Caki2 (cell line): ENCODE data around the gene AHCTF1. TPM values are rescaled to one million over a fixed set of nuclear protein-coding genes. Genes with fewer than 3 reads are reported as not detected.

ENCODE experiments used
- DNase-seq: peaks from one replicate; pipeline ENCODE4 v3.0.0-alpha.2; 2015; ENCODE audit warnings: low read depth
- in situ Hi-C: cut with HindIII; loops from 2 replicates; pipeline ENCODE4 v1.10.0; 2016; ENCODE audit warnings: low sequenced_read_pairs, low pct_unique_long_range_greater_than_20kb, mixed read lengths
- total RNA-seq: library from RNA; depleted of rRNA; stranded (reverse); fragments of >200 nt; shearing (Covaris generic); gene quantifications from 2 replicates; pipeline ENCODE4 v1.2.3, GENCODE V29; 2014; ENCODE audit warnings: low replicate concordance; rRNA removed

The AHCTF1 gene
- 10.0 and 13.0 TPM in 2 replicates for total RNA-seq

GRCh38 chr1:246931549-246932365 lies at the start of gene AHCTF1:
Gene AHCTF1 (minus strand): TSS chr1:246931948. CDS start chr1:246918370, 13,578 bp downstream.
- in situ Hi-C loops = no loop called here
- peak; percentile 99 for DNase-seq

- in situ Hi-C loops = no loop called here
Measured at GRCh38 chr1:246978785-246979184, 47.0 kb upstream of the AHCTF1 start.

GRCh38 chr1:246978281-246978680 lies 46.5 kb upstream of the AHCTF1 start:
- no peak for DNase-seq
- in situ Hi-C loops = no loop called here

More at GRCh38 chr1:246978785-246979184, 47.0 kb upstream of the AHCTF1 start:
- no peak for DNase-seq

GRCh38 chr1:246971969-246972368 lies 40.2 kb upstream of the AHCTF1 start:
- no peak for DNase-seq
- in situ Hi-C loops = no loop called here

GRCh38 chr1:246971090-246971721 lies 39.5 kb upstream of the AHCTF1 start:
- in situ Hi-C loops = no loop called here
- DNase-seq = peak; percentile 68

- no peak for DNase-seq
- in situ Hi-C loops = no loop called here
Measured at GRCh38 chr1:246969621-246970020, 37.9 kb upstream of the AHCTF1 start.

GRCh38 chr1:246966502-246966901 lies 34.8 kb upstream of the AHCTF1 start:
- in situ Hi-C loops = no loop called here
- DNase-seq = no peak

GRCh38 chr1:246959944-246960693 lies 28.4 kb upstream of the AHCTF1 start:
- in situ Hi-C loops = no loop called here
- DNase-seq = no peak

GRCh38 chr1:246954126-246954525 lies 22.4 kb upstream of the AHCTF1 start:
- no peak for DNase-seq
- in situ Hi-C loops = no loop called here

- DNase-seq = no peak
- in situ Hi-C loops = no loop called here
Measured at GRCh38 chr1:246951413-246951812, 19.7 kb upstream of the AHCTF1 start.

- no peak for DNase-seq
- in situ Hi-C loops = no loop called here
Measured at GRCh38 chr1:246949956-246950355, 18.2 kb upstream of the AHCTF1 start.

GRCh38 chr1:246947255-246947654 lies 15.5 kb upstream of the AHCTF1 start:
- DNase-seq = no peak
- in situ Hi-C loops = no loop called here

GRCh38 chr1:246946366-246946765 lies 14.6 kb upstream of the AHCTF1 start:
- no peak for DNase-seq
- in situ Hi-C loops = no loop called here

- in situ Hi-C loops = no loop called here
- no peak for DNase-seq
Measured at GRCh38 chr1:246934765-246935164, 3.0 kb upstream of the AHCTF1 start.

- in situ Hi-C loops = no loop called here
- no peak for DNase-seq
Measured at GRCh38 chr1:246933893-246934292, 2.1 kb upstream of the AHCTF1 start.

GRCh38 chr1:246932366-246932700 lies 585 bp upstream of the AHCTF1 start:
- in situ Hi-C loops = no loop called here
- no peak for DNase-seq

- peak; percentile 53 for DNase-seq
- in situ Hi-C loops = no loop called here
Measured at GRCh38 chr1:246930830-246931548, 759 bp downstream of the AHCTF1 start.

- no peak for DNase-seq
- in situ Hi-C loops = no loop called here
Measured at GRCh38 chr1:246925997-246926626, 5.6 kb downstream of the AHCTF1 start.
